ENCODE data around the gene KCNQ1OT1.

DNA sequence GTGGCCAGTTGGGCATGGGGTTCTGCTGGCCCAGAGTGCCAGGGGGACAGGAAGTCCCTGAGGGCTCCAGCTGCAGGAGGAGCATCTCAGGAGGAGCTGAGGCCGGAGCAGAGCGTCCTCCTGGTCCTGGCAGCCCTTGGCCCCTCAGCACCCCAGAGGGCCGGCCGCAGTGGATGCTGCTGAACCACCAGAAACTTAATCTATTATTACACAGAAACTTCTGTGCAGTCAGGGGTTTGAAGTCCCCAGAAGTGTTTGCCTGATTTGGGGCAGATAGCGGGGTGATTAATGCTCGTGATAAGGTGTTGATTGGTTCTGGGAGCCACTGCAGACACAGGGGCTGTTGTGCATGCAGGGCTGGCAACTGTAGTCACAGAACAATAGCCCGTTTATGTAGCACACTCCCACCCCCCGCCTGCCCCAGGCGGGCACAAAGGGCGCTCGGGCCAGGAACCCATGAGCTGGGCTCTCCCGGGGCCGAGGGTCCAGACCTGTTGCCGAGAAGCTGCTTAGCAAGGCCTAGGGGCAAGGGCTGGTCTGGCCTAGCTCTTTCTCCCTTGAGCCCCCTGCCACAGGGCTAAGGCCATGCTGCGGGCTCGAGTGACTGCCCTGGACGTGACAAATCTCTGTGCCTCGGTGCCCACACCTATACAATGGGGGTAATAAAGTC lies 29.0 kb upstream of the KCNQ1OT1 start:
- TF ChIP-seq, protein P1, sequence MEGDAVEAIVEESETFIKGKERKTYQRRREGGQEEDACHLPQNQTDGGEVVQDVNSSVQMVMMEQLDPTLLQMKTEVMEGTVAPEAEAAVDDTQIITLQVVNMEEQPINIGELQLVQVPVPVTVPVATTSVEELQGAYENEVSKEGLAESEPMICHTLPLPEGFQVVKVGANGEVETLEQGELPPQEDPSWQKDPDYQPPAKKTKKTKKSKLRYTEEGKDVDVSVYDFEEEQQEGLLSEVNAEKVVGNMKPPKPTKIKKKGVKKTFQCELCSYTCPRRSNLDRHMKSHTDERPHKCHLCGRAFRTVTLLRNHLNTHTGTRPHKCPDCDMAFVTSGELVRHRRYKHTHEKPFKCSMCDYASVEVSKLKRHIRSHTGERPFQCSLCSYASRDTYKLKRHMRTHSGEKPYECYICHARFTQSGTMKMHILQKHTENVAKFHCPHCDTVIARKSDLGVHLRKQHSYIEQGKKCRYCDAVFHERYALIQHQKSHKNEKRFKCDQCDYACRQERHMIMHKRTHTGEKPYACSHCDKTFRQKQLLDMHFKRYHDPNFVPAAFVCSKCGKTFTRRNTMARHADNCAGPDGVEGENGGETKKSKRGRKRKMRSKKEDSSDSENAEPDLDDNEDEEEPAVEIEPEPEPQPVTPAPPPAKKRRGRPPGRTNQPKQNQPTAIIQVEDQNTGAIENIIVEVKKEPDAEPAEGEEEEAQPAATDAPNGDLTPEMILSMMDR (IDR thresholded peaks at IDR 0.05): no peak
- TF ChIP-seq POLR2A (IDR thresholded peaks at IDR 0.05) (no peak), POLR2AphosphoS5 (IDR thresholded peaks at IDR 0.05) (no peak), EP300 (IDR thresholded peaks at IDR 0.05) (no peak)
